GM19025 (cell line): ENCODE results near the gene SLC35F3.
A peak's percentile ranks its signal among the peaks of the same experiment; 100 is the strongest.

Experiments used
- ATAC-seq: cut with Tn5 transposase; IDR thresholded peaks from one replicate; pipeline ENCODE4 v1.9.1; 2021; ENCODE audit warnings: mild to moderate bottlenecking, low read depth, moderate library complexity; ENCODE audit not compliant: unreplicated experiment

SLC35F3 gene

DNA sequence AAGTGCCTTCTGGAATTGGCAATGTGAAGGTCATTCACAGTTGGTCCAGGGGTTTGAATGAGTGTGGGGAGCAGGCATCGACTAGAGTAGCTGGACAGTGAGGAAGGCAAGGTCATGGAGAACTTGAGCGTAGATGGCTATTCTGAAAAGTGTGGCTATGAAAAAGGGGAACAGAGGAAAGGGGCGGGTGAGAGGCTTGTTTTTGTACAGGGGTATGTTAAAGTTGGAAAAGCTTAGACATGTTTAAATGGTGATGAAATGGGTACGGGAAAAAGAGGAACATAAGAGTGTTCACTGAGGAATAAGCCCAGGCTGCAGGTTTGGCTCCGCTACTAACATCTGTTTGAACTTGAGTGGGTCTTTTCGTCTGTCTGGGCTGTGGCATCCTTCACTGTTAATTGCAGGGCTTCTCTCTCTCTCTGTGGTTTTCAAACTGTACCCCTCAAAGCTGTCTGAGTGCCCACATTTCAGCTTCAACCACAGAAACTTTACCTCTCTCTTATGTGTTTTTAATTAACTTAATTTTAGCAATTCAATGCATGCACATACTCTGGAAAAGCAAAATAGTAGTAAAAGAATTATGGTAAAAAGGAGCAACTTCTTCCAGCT, 398.0 kb downstream of the SLC35F3 start:
- no peak for ATAC-seq

DNA sequence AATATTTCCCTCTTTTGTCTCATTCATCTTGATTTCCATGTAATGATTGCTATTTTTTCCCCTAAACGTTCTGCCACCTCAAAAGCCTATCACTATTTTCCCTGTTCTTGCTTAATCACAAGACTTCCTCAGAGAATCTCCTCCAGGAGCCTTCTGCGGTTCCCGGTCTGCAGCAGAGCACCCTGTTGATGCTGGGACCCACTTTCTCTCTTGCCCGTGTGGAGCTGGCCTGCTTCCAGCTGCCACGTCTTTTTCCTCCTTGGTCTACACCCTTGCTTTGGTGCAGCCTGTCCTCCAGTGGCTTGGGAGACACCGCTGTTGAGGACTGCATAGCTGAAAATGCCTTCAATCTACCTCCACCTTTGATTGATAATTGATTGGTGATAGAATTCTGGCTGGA, 398.8 kb downstream of the SLC35F3 start:
- no peak for ATAC-seq

DNA sequence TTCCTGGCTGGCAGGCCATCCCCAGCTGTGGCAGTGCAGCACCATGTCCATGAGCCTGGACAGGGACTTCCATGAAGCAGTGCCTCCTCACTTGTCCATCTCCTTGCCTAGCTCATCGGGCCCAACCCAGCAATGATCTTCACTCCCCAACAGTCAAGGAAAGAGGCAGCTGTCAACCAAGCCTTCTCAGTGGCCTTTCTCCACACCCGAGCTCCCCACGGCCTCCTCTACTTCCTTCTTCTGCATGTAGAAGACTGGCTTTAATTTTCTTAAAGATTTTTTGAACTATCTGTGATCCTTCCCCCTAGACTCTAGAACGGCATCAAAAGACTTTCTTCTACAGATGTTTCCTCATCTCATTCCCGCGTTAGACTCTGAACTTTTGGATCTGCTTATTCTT, 403.2 kb downstream of the SLC35F3 start:
- ATAC-seq: no peak

DNA sequence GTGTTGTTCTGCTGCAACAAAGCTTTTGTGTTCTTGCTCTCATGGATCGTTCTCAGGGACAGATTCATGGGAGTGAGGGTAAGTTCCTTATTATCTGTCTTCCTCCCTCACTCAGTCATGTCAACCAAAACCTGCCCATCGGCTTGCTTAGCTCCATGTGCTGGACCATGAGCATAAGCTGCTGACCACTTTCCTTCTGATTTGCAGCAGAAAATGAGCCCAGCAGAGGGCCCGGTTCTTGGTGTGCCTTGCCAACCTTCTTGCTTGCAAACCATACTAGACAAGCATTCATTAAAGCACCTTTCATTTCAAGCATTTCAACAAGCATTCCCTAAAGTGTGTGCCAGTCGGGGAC, 404.7 kb downstream of the SLC35F3 start:
- ATAC-seq: no peak

DNA sequence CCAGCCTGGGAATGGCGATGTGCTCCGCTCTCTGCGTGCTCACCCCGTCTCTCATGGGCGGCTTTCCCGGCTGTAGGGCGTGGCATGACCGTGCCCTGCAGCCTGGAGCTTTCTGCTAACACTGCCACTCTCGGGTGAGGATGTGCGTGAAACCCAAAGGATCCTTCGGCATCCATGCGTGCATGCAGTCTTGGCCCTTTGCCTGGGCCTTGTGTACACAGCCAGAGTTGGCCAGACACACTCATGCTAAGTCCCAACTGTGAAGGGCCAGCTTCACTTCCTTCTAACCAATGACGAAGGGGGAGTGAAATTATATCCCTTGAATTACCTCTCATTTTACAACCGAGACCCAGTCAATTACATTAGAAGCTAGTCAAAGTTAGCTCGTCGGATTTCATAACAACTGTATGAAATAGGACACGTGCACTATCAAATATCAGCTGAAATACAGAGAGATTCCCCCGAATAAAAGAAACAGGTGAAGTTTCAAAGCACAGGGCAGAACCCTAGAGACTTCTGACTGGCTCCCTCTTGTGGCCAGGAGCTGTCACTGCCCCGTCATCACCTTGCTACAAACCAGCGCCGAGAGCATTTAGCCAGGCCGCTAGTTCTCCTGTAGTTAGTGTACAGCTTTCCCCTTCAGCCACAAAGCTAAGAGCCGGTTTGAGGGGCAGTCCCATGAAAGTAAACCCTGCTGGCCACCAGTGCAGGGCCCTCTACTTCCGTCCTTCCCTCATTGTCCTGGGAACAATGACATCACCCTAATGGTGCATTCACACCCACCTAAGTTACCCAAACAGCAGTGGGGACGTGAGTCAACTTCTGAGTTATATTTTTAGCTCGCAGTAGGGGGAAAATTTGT, 405.4 kb downstream of the SLC35F3 start:
- ATAC-seq: peak; percentile 84

DNA sequence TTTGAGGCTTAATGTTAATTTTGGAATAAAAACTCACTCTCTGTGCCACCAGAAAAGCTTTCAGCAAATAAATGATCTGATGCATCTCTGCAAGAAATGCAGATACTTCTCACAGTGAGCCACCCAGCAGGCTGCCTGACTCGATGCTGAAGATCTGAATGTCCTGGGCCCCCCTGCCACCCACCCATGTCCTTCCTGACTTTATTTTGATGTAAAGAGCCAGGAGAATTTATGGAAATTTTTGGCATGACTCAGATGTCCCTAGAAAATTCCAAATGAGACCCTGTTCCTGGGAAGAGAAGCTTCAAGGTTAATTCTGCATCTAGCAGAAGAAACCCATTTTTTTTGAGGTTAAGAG, 406.0 kb downstream of the SLC35F3 start:
- no peak for ATAC-seq

DNA sequence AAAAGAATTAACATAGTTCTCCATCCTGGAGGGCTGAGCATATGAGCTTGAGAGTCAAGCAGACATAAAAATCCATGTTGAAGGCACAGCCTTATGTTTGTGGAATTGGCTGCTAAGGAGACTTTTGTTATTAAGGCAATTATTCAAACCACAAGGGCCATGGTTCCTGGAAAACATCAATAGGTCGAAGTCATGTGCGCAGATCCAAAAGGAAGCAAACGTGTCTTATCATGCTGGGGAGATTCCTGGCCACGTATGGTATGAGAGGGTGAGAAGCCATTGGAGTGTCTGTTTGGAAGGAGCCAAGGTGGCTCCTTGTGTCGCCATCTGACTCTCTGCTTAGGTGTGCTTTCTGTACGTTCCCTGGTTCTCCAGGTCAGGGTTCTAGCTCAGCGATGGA, 406.9 kb downstream of the SLC35F3 start:
- no peak for ATAC-seq

DNA sequence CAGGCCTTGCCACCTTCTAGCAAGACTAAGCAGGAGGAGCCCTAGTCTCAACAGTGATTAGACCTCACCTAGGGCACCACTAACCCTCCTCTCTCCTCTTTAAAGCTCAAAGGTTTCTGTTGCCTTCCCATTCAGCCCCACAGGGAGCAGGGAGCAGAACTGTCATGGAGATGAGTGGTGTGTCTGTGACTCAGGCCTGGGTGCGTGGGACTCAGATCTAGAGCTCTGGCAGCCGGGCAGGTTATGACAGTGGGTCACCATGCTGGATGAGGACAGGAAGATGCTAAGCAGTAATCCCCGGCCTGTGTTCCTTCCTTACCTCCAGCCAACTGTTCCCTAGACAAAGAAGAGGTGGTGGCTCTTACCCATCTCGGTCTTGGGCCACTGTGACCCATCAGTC, 408.7 kb downstream of the SLC35F3 start:
- ATAC-seq: no peak

DNA sequence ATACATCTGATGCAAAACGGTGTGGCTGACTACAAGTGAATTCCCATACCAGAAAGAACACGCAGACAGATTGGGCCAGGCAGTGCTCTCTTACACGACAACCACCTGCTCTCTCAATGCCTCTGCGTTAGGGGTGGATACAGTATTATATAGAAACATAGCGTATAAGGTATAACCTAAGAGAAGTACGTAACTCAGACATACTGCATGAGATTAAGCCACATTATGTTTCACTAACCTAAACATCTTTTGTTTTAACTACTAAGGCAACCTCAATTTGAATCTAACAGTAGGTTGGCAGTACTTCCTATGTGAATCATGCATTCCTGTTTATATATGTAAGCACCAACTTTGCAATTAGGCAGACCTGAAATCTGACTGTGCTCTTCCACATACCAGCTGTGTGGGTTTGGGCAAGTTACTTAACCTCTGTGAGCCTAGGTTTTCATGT, 410.6 kb downstream of the SLC35F3 start:
- no peak for ATAC-seq

DNA sequence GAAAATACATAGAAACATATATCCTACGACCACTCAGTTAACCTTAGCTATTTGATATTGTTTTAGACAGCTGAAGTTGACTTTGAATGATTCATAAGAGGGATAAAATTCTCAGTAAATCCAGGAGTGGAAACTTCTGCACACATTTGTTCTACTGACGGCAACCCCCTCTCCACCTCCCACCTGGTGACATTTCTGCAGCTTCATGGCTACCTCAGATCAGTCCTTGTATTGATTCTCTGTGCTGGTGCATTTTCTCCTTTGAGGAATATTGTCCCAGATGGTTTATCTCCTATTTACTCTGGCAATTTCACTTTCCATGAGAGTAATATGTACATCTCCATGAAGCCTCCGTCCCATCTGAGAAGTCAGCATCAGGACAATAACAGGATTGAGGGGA, 411.1 kb downstream of the SLC35F3 start:
- no peak for ATAC-seq

DNA sequence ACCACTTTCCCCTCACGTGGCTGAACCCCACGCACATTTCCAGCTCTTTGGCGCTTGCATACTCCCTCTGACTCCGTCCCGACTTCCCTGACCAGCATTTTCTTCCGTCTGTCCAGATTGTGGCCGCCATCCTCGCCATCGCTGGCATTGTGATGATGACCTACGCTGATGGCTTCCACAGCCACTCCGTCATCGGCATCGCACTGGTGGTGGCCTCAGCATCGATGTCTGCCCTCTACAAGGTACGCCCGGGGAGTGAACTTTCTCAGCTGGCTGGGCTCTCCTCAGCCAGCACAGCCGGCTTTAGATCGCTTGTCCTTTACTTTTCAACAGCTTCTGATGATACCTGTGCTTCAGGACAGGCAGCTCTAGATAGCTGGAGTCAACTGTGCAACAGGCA, 412.0 kb downstream of the SLC35F3 start:
- no peak for ATAC-seq

DNA sequence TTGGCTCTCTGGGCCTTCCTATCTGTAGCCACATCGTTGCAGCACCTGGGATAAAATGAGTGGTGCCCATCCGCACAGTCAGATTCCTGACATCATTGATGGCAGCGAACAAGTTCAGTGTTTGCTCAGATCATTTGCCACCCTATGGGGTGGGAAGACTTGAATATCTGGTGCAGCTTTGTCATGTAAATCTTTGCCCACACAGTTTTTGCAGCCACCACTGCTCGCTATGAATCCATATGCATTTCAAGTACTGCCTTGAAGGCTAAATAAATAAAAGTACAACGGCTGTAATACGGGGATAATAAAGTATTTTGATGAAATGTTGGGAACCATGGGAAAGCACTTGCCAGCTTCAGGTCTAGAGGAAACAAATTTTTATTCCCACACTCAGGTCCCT, 412.5 kb downstream of the SLC35F3 start:
- ATAC-seq: no peak

DNA sequence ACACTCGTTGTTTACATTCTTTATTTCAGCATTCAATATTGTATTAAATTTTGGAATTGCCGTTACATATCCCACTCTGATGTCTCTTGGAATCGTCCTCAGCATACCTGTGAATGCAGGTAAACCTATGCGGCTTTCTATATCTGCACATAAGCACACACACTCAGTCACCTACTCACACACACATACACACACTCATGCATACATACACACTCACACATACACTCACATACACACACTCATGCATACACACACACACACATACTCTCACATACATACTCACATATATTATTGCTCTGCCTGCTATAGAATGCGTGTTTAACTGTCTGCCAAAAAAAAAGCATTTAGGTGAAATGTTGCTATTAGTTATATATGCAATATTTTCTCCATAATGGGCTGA, 415.6 kb downstream of the SLC35F3 start:
- ATAC-seq: no peak

DNA sequence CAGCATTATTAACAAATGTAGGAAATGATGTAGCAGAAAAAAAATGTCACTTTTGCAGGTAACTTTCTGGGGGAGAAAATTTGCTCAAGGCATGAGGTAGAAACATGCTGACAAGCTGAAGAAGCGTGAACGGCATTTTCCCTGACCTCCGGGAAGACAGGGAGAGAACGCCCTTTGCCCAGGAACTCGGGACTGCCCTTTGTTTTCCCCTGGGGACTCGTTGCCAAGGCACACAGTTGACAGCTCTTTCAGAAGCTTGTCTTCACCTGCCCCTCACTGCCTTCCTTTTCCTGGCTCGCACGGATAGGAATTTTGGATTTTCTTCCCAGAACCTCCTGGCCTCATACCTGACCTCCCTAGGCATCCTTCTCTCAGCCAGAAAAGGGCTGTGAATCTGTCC, 416.1 kb downstream of the SLC35F3 start:
- no peak for ATAC-seq

DNA sequence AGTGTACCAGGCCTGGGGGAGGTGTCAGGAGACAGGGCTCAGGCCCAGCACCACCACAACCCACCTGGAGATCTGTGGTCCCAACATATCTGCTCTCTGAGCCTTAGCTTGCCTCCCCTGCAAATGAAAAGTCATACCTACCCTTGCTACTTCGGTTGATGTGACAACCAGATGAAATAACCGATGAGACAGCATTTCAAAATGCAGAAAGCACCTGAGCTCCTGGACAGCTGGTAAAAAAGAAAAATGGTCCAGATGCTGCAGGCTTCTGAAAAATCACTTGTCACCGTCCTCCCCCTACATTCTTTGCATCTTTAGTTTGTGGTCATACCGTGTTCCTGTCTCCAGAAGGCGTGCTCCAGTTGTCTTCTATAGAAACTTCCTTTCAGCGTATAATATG, 416.8 kb downstream of the SLC35F3 start:
- no peak for ATAC-seq

DNA sequence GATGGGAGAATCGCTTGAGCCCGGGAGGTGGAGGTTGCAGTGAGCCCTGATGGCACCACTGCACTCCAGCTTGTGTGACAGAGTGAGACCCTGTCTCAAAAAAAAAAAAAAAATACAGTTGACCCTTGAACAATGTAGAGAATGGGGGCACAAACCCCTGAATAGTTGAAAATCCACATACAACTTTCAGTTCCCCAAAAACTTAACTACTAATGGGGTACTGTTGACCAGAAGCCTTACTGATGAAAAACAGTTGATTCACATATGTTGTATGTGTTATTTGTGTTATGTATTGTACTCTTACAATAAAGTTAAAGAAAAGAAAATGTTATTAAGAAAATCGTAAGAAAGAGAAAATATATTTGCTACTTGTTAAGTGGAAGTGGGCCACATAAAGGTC, 417.6 kb downstream of the SLC35F3 start:
- ATAC-seq: no peak

DNA sequence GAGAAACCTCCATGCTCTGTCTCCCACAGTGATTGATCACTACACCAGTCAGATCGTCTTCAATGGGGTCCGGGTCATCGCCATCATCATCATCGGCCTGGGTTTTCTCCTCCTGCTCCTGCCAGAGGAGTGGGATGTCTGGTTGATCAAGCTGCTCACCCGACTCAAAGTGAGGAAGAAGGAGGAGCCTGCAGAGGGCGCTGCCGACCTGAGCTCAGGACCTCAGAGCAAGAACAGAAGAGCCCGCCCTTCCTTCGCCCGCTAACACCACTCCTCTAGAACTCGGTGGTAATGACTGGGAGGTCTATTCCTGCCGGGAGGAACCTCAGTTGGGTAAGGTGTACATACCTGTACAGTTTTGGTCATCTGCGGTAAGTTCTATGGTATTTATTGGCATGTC, 418.5 kb downstream of the SLC35F3 start:
- no peak for ATAC-seq

DNA sequence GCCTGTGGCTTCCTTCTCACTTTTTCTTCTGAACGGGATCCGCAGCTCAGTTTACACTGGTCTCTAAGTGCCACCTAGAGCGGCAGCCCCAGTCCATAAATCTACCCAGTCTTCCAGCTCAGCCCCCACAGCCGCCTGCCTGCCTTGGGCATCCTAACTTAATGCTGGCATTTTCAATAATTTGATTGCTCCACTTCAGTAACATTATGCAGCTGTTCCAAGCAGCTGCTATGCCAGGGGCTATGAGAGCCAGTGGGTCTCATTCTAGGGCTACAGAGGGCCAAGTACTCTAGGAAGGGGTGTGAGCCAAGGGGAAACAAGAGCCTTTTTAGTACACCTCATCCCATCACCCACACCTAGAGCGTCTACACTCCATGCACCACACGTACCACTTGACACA, 420.3 kb downstream of the SLC35F3 start:
- ATAC-seq: no peak

DNA sequence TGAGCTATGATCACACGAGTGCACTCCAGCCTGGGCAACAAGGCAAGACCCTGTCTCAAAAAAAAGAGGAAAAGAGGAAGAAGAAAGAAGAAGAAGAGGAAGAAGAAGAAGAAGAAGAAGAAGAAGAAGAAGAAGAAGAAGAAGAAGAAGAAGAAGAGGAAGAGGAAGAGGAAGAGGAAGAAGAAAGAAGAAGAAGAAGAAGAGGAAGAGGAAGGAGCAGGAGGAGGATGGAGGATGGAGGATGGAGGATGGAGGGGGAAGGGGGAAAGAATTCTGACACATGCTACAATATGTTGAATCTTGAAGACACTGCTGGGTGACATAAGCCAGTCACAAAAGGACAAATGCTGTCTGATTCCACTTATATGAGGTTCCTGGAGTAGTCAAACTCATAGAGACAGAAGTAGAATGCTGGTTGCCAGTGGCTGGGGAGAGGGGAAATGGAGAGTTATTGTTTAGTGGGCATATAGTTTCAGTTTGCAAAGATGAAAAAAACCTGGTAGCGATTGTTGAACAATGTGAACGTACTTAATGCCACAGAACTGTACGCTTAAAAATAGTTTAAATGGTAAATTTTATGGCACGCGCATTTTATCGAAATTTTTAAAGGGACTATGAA, 421.5 kb downstream of the SLC35F3 start:
- ATAC-seq: no peak

DNA sequence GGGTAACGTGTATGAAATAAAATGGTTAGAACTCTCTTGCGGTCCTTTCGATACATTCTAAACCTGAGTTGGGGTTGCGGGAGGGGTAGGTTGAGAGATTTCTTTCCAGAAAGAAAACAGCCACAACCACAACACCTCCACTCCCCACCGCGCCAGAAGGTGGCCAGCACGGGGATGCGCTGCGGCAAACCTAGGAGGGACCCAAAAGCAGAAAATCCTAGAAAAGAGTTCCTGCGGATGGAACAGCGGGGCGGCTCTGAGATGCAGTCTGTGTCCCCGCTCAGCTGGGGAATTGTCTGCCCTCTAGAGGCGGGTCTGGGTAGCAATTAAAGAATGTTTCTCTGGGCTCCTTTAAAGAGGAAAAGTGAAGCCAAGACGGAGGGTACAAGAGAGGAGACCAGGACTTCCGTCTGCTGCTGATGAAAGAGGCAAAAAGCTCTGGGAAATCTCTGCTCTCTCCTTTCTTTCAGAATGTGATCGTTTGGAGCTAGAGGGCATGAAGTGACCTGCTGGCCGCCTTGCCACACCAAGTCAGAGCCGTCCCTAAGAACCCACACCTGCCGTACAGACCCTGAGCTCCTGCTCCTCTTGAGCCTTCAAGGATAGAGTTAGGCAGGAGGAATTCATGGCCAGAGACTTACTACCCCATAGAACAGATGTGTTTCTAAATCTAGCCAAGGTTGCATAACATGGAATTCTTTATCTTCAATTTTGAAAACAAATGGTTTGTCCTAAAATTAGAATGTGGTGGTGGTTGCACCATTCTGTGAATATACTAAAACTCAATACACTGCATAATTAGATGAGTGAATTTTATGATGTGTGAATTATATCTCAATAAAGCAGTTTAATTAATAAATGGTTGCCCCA, 422.3 kb downstream of the SLC35F3 start:
- no peak for ATAC-seq

DNA sequence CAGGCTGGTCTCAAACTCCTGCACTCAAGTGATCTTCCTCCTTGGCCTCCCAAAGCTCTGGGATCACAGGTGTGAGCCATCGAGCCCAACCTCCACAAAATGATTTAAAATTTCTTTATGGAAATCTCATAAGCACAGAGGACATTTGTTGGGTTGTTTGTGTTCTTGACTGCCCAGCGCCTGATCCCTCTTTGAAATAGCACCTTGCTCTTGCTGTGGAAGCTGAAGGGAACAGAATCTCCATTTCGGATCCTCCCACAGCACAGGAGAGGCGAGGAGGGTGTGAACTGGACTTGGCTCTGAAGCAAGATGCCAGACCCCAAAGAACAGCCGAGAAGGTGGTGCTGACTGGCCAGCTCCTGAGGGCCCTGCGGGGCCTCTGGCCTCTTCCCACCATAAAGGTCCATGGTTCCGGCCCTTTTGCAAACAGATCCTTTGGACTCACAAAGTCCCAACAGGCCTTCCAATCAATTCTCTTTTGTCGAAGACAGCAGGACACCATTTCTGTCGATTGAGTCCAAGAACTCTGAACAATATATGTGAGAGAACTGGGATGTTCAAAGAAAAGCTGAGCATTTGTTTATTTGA, 423.2 kb downstream of the SLC35F3 start:
- no peak for ATAC-seq
